ENCODE data around the gene NDRG3. TPM values are rescaled to one million over a fixed set of nuclear protein-coding genes. Genes with fewer than 3 reads are reported as not detected.

The NDRG3 gene
- total and polyA plus RNA-seq, 12 donors: 29.0 to 91.4 (median 53.0) TPM

DNA sequence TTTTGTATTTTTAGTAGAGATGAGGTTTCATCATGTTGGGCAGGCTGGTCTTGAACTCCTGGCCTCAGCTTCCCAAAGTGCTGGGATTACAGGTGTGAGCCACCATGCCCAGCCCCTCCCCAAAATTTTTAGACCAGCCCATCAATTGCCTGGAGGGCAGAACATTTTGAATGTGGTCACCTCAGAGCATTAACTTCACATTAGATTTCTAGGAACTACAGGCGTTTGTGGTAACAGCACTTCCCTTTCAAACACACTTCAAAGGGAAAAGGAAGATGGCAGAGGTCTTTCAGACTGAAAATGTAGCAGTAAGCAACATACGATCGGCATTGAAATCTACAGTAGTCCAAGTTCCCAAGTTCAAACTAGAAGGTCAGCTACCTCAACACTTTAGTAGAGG is 87.6 kb downstream of the NDRG3 start:
- no peaks in the 10 kb centered on the region for H3K9me3 ChIP-seq (replicated peaks in 1 of 3)
- no peak overlapping the region for H3K4me3 ChIP-seq
- H3K4me1 ChIP-seq (replicated peaks in 1 of 2): no peaks in the 10 kb centered on the region
- no peak for TF ChIP-seq POLR2A (IDR thresholded peaks at IDR 0.05)
- no peak for TF ChIP-seq CTCF (IDR thresholded peaks at IDR 0.05)
- no peak overlapping the region for H3K27ac ChIP-seq
- H3K36me3 ChIP-seq (replicated peaks in 1 of 2): peaks cover 0 to 36% of the 10 kb centered on the region in 2 donors
- no peaks in the 10 kb centered on the region for H3K27me3 ChIP-seq
- intact Hi-C loops (cut with DNase I): no loop called here
- WGBS, 4 donors: 68 to 83% (median 76%) methylated on average over 3 of the region's 3 CpGs
- no peak for DNase-seq

DNA sequence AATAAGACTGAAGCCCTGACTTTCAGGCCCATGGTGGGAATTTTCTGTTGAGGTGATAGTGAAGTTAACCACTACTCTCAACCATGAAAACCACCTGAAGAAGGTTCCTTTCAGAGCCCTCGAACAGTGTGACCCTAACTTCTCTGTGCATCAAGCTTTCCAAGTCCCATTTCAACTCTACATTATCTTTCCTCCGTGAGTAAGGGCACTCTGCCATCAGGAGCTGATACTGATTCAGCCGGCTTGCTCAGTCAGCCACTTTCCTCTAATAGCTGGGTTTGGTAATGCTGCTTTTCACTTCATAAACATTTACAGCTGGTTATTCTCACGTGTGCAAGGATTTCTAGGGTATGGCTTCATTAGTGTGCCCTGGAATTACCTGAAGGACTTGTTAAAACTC is 89.2 kb downstream of the NDRG3 start:
- Histone ChIP-seq H3K36me3 (replicated peaks in 1 of 2) (peaks cover 0 to 48% of the 10 kb centered on the region in 2 donors), H3K4me1 (replicated peaks in 1 of 2) (no peaks in the 10 kb centered on the region), H3K9me3 (replicated peaks in 1 of 3) (no peaks in the 10 kb centered on the region), H3K4me3 (no peak overlapping the region), H3K27ac (no peak overlapping the region), H3K27me3 (no peaks in the 10 kb centered on the region)
- WGBS, 4 donors: 74 to 90% (median 80%) methylated on average over 4 of the region's 4 CpGs
- DNase-seq: no peak
- no peak for TF ChIP-seq CTCF (IDR thresholded peaks at IDR 0.05)
- no peak for TF ChIP-seq POLR2A (IDR thresholded peaks at IDR 0.05)
- intact Hi-C loops (cut with DNase I): no loop called here

- TF ChIP-seq CTCF (IDR thresholded peaks at IDR 0.05) (no peak), POLR2A (IDR thresholded peaks at IDR 0.05) (no peak)
Measured at GRCh38 chr20:36655004-36655403, 90.9 kb downstream of the NDRG3 start.

GRCh38 chr20:36654506-36654905 is 91.4 kb downstream of the NDRG3 start:
- H3K27ac ChIP-seq: no peak overlapping the region

More at GRCh38 chr20:36655004-36655403, 90.9 kb downstream of the NDRG3 start:
- no peak overlapping the region for H3K4me3 ChIP-seq
- DNase-seq: no peak
- intact Hi-C loops (cut with DNase I): no loop called here
- H3K4me1 ChIP-seq (replicated peaks in 1 of 2): no peaks in the 10 kb centered on the region
- 95 to 100% (median 98%) methylated on average over 3 of the region's 3 CpGs for WGBS, 4 donors
- no peaks in the 10 kb centered on the region for H3K27me3 ChIP-seq
- no peak overlapping the region for H3K27ac ChIP-seq
- no peaks in the 10 kb centered on the region for H3K9me3 ChIP-seq (replicated peaks in 1 of 3)
- peaks cover 0 to 37% of the 10 kb centered on the region in 2 donors for H3K36me3 ChIP-seq (replicated peaks in 1 of 2)

More at GRCh38 chr20:36654506-36654905, 91.4 kb downstream of the NDRG3 start:
- Histone ChIP-seq H3K36me3 (replicated peaks in 1 of 2) (peaks cover 0 to 35% of the 10 kb centered on the region in 2 donors), H3K27me3 (no peaks in the 10 kb centered on the region), H3K9me3 (replicated peaks in 1 of 3) (no peaks in the 10 kb centered on the region), H3K4me3 (no peak overlapping the region), H3K4me1 (replicated peaks in 1 of 2) (no peaks in the 10 kb centered on the region)
- WGBS, 4 donors: 92 to 98% (median 96%) methylated on average over 8 of the region's 8 CpGs
- DNase-seq: no peak
- intact Hi-C loops (cut with DNase I): no loop called here
- TF ChIP-seq POLR2A (IDR thresholded peaks at IDR 0.05) (no peak), CTCF (IDR thresholded peaks at IDR 0.05) (no peak)
